ENCODE data around the gene INVS.

DNA sequence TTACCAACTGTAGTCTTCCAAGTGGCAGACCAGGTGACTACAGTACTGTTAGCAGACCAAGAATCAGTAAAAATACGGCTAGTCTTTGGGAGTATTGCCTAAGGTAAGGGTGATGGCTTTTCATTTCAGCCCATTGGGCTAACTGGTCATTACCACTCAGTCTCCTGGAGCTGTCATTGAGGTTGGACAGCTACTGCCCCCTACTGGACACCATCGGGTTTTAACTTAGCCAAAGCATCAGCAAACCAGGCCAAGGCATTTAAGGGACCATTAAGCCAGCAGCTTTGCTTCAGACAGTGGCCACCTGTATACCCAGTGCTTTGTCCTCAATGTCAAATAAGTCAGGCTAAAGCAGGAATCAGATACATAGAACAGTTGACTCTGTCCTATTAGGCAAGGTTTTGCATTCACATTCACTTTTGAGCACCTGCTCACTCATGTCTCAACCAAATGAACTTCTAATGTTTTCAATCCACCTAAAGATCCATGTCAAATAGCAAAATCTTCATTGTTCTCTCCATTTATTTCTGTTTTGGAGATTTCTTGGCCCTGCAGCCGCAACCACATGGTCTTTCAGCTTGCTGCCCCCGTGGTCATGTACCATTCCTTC, 117.2 kb downstream of the INVS start:
- peak; percentile 60 for TF ChIP-seq RAD21 (IDR thresholded peaks at IDR 0.05; ENCODE audit: low read depth)
- TF ChIP-seq, protein P1, sequence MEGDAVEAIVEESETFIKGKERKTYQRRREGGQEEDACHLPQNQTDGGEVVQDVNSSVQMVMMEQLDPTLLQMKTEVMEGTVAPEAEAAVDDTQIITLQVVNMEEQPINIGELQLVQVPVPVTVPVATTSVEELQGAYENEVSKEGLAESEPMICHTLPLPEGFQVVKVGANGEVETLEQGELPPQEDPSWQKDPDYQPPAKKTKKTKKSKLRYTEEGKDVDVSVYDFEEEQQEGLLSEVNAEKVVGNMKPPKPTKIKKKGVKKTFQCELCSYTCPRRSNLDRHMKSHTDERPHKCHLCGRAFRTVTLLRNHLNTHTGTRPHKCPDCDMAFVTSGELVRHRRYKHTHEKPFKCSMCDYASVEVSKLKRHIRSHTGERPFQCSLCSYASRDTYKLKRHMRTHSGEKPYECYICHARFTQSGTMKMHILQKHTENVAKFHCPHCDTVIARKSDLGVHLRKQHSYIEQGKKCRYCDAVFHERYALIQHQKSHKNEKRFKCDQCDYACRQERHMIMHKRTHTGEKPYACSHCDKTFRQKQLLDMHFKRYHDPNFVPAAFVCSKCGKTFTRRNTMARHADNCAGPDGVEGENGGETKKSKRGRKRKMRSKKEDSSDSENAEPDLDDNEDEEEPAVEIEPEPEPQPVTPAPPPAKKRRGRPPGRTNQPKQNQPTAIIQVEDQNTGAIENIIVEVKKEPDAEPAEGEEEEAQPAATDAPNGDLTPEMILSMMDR (IDR thresholded peaks at IDR 0.05 in 2 of 3, conservative IDR thresholded peaks at IDR 0.05 in 1 of 3; ENCODE audit: borderline replicate concordance in 1 of 3, insufficient read depth in 1 of 3, low read depth in 2 of 3, low read length in 2 of 3): peak; percentile 37 to 75 (median 67); a peak in 4 of 6 replicates
- TF ChIP-seq, protein P2, sequence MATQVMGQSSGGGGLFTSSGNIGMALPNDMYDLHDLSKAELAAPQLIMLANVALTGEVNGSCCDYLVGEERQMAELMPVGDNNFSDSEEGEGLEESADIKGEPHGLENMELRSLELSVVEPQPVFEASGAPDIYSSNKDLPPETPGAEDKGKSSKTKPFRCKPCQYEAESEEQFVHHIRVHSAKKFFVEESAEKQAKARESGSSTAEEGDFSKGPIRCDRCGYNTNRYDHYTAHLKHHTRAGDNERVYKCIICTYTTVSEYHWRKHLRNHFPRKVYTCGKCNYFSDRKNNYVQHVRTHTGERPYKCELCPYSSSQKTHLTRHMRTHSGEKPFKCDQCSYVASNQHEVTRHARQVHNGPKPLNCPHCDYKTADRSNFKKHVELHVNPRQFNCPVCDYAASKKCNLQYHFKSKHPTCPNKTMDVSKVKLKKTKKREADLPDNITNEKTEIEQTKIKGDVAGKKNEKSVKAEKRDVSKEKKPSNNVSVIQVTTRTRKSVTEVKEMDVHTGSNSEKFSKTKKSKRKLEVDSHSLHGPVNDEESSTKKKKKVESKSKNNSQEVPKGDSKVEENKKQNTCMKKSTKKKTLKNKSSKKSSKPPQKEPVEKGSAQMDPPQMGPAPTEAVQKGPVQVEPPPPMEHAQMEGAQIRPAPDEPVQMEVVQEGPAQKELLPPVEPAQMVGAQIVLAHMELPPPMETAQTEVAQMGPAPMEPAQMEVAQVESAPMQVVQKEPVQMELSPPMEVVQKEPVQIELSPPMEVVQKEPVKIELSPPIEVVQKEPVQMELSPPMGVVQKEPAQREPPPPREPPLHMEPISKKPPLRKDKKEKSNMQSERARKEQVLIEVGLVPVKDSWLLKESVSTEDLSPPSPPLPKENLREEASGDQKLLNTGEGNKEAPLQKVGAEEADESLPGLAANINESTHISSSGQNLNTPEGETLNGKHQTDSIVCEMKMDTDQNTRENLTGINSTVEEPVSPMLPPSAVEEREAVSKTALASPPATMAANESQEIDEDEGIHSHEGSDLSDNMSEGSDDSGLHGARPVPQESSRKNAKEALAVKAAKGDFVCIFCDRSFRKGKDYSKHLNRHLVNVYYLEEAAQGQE (IDR thresholded peaks at IDR 0.05; ENCODE audit: low read depth): no peak
- TF ChIP-seq POLR2A (IDR thresholded peaks at IDR 0.05; ENCODE audit: borderline replicate concordance, extremely low read depth, insufficient read depth, insufficient read length): no peak
- TF ChIP-seq EGR1 (IDR thresholded peaks at IDR 0.05; ENCODE audit: low read depth): no peak
- TF ChIP-seq EZH2 (IDR thresholded peaks at IDR 0.05): no peak
- no peak for TF ChIP-seq FOSL1 (IDR thresholded peaks at IDR 0.05; ENCODE audit: low read depth)
- TF ChIP-seq, protein P3, sequence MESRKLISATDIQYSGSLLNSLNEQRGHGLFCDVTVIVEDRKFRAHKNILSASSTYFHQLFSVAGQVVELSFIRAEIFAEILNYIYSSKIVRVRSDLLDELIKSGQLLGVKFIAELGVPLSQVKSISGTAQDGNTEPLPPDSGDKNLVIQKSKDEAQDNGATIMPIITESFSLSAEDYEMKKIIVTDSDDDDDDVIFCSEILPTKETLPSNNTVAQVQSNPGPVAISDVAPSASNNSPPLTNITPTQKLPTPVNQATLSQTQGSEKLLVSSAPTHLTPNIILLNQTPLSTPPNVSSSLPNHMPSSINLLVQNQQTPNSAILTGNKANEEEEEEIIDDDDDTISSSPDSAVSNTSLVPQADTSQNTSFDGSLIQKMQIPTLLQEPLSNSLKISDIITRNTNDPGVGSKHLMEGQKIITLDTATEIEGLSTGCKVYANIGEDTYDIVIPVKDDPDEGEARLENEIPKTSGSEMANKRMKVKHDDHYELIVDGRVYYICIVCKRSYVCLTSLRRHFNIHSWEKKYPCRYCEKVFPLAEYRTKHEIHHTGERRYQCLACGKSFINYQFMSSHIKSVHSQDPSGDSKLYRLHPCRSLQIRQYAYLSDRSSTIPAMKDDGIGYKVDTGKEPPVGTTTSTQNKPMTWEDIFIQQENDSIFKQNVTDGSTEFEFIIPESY (IDR thresholded peaks at IDR 0.05; ENCODE audit: extremely low read depth, insufficient replicate concordance, low read length): no peak

All from HCT116 (cell line).